Endothelial cell of umbilical vein (primary cell): ENCODE data around the gene CBL. TPM values are rescaled to one million over a fixed set of nuclear protein-coding genes. Genes with fewer than 3 reads are reported as not detected.
A peak's percentile ranks its signal among the peaks of the same experiment; 100 is the strongest.

Experiments
- BruUV-seq: library from RNA; stranded (reverse); fragments of 400-500 nt; replicated peaks from 2 replicates; lab custom pipeline; 2021; lab: Mats Ljungman, UMichigan
- CTCF ChIA-PET: fragments of 300-600, 350-600 bp; sonication (Branson Sonifier 250); formaldehyde crosslinking; loops from one replicate; lab custom pipeline; 2021; ENCODE audit warnings: antibody characterized with exemption, inconsistent platforms; lab: Charles Lee
- POLR2A ChIA-PET: fragments of 300-600, 350-600 bp; sonication (Branson Sonifier 250); formaldehyde crosslinking; loops from one replicate; lab custom pipeline; 2021; ENCODE audit warnings: antibody characterized with exemption, inconsistent platforms; lab: Charles Lee
- DNase-seq: peaks from one replicate; pipeline ENCODE4 v3.0.0-alpha.2; 2011; ENCODE audit warnings: low read depth, low spot score
- FAIRE-seq: peaks from 2 replicates; lab custom pipeline; 2011; peaks lifted over from hg19 to GRCh38; lab: Jason Lieb, UNC
- H2AFZ ChIP-seq: 2 replicates; pipeline ENCODE4 v1.6.0; 2012; ENCODE audit warnings: low read depth, low read length, control low read depth, inconsistent platforms
- H3K27ac ChIP-seq: 2 replicates; pipeline ENCODE4 v1.5.1; 2011; ENCODE audit warnings: low read depth, mild to moderate bottlenecking, control low read depth, low read length, moderate library complexity; ENCODE audit not compliant: insufficient read depth
- H3K27me3 ChIP-seq, 2 experiments: 2 replicates each; pipeline versions ENCODE4 v1.6.0 to v1.6.1; 2011; ENCODE audit warnings: low read length in 2 of 2, mixed read lengths in 1 of 2; ENCODE audit not compliant: control insufficient read depth in 2 of 2, insufficient read depth in 2 of 2
- H3K36me3 ChIP-seq, 2 experiments: 2 replicates in 1 of 2; 3 replicates in 1 of 2; pipeline ENCODE4 v1.5.1; 2011; ENCODE audit warnings: low read length in 2 of 2, mild to moderate bottlenecking in 1 of 2, moderate library complexity in 1 of 2; ENCODE audit not compliant: control insufficient read depth in 2 of 2, insufficient read depth in 2 of 2; ENCODE audit errors: extremely low read depth in 1 of 2
- H3K4me1 ChIP-seq: 3 replicates; pipeline ENCODE4 v1.5.1; 2011; ENCODE audit warnings: mild to moderate bottlenecking, low read length; ENCODE audit not compliant: control insufficient read depth, insufficient read depth; ENCODE audit errors: extremely low read depth
- H3K4me2 ChIP-seq: 2 replicates; pipeline ENCODE4 v1.6.1; 2011; ENCODE audit warnings: low read length, control low read depth, mixed read lengths; ENCODE audit not compliant: insufficient read depth
- H3K4me3 ChIP-seq, 3 experiments: fragments of 200-600 bp in 1 of 3; sonication (generic), shearing (Covaris generic) in 1 of 3; replicated peaks in 1 of 3; 2 replicates each; pipeline ENCODE4 v1.5.1; 2011 to 2016; ENCODE audit warnings: control low read depth in 3 of 3, low read length in 3 of 3, mild to moderate bottlenecking in 2 of 3, inconsistent platforms in 1 of 3, low read depth in 1 of 3, moderate library complexity in 1 of 3; ENCODE audit not compliant: insufficient read depth in 1 of 3
- H3K79me2 ChIP-seq: 2 replicates; pipeline ENCODE4 v1.6.0; 2012; ENCODE audit warnings: low read length, inconsistent platforms; ENCODE audit not compliant: control insufficient read depth, insufficient read depth
- H3K9ac ChIP-seq: replicated peaks from 2 replicates; pipeline ENCODE3; 2011; ENCODE audit warnings: low read length, control low read depth; ENCODE audit not compliant: insufficient read depth; ENCODE audit errors: extremely low read depth
- H3K9me1 ChIP-seq: replicated peaks from 3 replicates; pipeline ENCODE4 v1.6.0; 2011; ENCODE audit warnings: mild to moderate bottlenecking, low read length; ENCODE audit not compliant: control insufficient read depth, insufficient read depth; ENCODE audit errors: extremely low read depth
- H3K9me3 ChIP-seq: replicated peaks from 2 replicates; pipeline ENCODE4 v1.5.1; 2012; ENCODE audit warnings: low read length, inconsistent platforms; ENCODE audit not compliant: control insufficient read depth, insufficient read depth
- H4K20me1 ChIP-seq: replicated peaks from 2 replicates; pipeline ENCODE3; 2011; ENCODE audit warnings: mild to moderate bottlenecking, low read length; ENCODE audit not compliant: control insufficient read depth, insufficient read depth; ENCODE audit errors: extremely low read depth
- CTCF ChIP-seq, 2 donors: IDR thresholded peaks; 1 replicate in 1 of 2; 2 replicates in 1 of 2; pipeline ENCODE4 v1.5.1; 2011; ENCODE audit warnings: low read length in 2 of 2, mild to moderate bottlenecking in 2 of 2, moderate library complexity in 2 of 2, control low read depth in 1 of 2, inconsistent platforms in 1 of 2, low read depth in 1 of 2; ENCODE audit not compliant: insufficient read depth in 1 of 2; ENCODE audit errors: extremely low read depth in 1 of 2
- EZH2 ChIP-seq: IDR thresholded peaks from 2 replicates; pipeline ENCODE4 v1.6.1; 2012; ENCODE audit warnings: borderline replicate concordance, low read depth, mild to moderate bottlenecking, moderate library complexity, low read length, inconsistent platforms; ENCODE audit not compliant: severe bottlenecking
- FOS ChIP-seq: IDR thresholded peaks from 2 replicates; pipeline ENCODE4 v1.6.1; 2011; ENCODE audit warnings: mild to moderate bottlenecking, low read length, moderate library complexity, borderline replicate concordance; ENCODE audit not compliant: insufficient read depth
- GATA2 ChIP-seq: IDR thresholded peaks from 2 replicates; pipeline ENCODE4 v1.7.0; 2011; ENCODE audit warnings: low read depth, mild to moderate bottlenecking, moderate library complexity, mixed read lengths, low read length; ENCODE audit not compliant: insufficient read length, insufficient read depth
- MAX ChIP-seq: IDR thresholded peaks from 2 replicates; pipeline ENCODE4 v1.6.1; 2011; ENCODE audit not compliant: insufficient read depth, insufficient read length
- POLR2A ChIP-seq: IDR thresholded peaks from 2 replicates; pipeline ENCODE4 v1.6.1; 2012; ENCODE audit warnings: low read depth, mild to moderate bottlenecking, control low read depth, low read length
- POLR2AphosphoS5 ChIP-seq: IDR thresholded peaks from 2 replicates; pipeline ENCODE4 v1.6.1; 2012; ENCODE audit warnings: low read depth, mild to moderate bottlenecking, control low read depth, low read length, moderate library complexity; ENCODE audit not compliant: insufficient read depth
- dilution Hi-C: fragments of 300-500 bp; cut with MboI; formaldehyde crosslinking; loops from one replicate; pipeline ENCODE4 v1.15.0; 2019; ENCODE audit warnings: low sequenced_read_pairs; ENCODE audit not compliant: extremely low pct_ligation_motif_present
- intact Hi-C: fragments of 100-400 bp; cut with micrococcal nuclease; formaldehyde crosslinking; loops from one replicate; pipeline ENCODE4 v1.10.0; 2022
- polyA plus RNA-seq, 4 experiments: library from polyadenylated mRNA; depleted of rRNA in 3 of 4; stranded (reverse) in 3 of 4; unstranded in 1 of 4; fragments of >200 nt; gene quantifications; 2 replicates each; pipeline versions ENCODE4 v1.2.1 to v1.2.3, GENCODE V29; 2011 to 2012; ENCODE audit warnings: missing spikeins in 1 of 4
- total RNA-seq: library from RNA; stranded (reverse); gene quantifications from 2 replicates; pipeline ENCODE4 v1.2.3, GENCODE V29; 2021

The CBL gene
- total and polyA plus RNA-seq, 2 donors (not counting 3 experiments of a cell fraction or from before 2014, with no cell fraction given), result 15.5 to 41.5 TPM

GRCh38 chr11:119307219-119307618 lies 101.1 kb downstream of the CBL start:
- no peak overlapping the region for H3K4me2 ChIP-seq
- H2AFZ ChIP-seq, result no peak overlapping the region
- peak; percentile 39 for DNase-seq
- no peak overlapping the region for H3K9ac ChIP-seq
- ChIA-PET CTCF (interaction anchor here (0.5 to 9.7 kb wide), 16 partner anchors 12 to 258 kb away, joined by 3 to 136 read pairs (median 4); partner anchors contain the start of genes C1QTNF5, CBL and MCAM), POLR2A (interaction anchor here (1.1 to 5.5 kb wide), 5 partner anchors 9 to 212 kb away, joined by 3 to 17 read pairs (median 6); partner anchors contain the start of gene MCAM)
- H3K4me3 ChIP-seq, result no peak overlapping the region
- peaks cover 2% of the 10 kb centered on the region for H3K4me1 ChIP-seq
- peaks cover 21 to 36% of the 10 kb centered on the region in 2 experiments for H3K36me3 ChIP-seq
- intact Hi-C loops (loop anchor here (2.0 kb wide), 1 partner anchor 44 kb away; no protein-coding TSS in a partner anchor), dilution Hi-C loops (no loop called here)
- BruUV-seq, result no TSS peak
- TF ChIP-seq POLR2A (peak; percentile 76), MAX (no peak), EZH2 (no peak), POLR2AphosphoS5 (peak; percentile 57), GATA2 (no peak), CTCF (IDR thresholded peaks at IDR 0.05; ENCODE audit: extremely low read depth in 1 of 2, insufficient read depth in 1 of 2, low read depth in 1 of 2, low read length in 2 of 2) (peak; percentile 4 to 41), FOS (no peak)
- H3K9me1 ChIP-seq, result no peaks in the 10 kb centered on the region
- H3K9me3 ChIP-seq, result no peaks in the 10 kb centered on the region
- no peaks in the 10 kb centered on the region for H3K27me3 ChIP-seq
- H3K79me2 ChIP-seq, result peaks cover 11% of the 10 kb centered on the region
- no peaks in the 10 kb centered on the region for H4K20me1 ChIP-seq
- FAIRE-seq, result peak; percentile 72
- H3K27ac ChIP-seq, result no peak overlapping the region
